NCI-H1092 (cell line): ENCODE results near the gene DNAAF1.
A peak's percentile ranks its signal among the peaks of the same experiment; 100 is the strongest.

Source experiments
- DNase-seq: peaks from one replicate; lab custom pipeline; 2025; lab: John Stamatoyannopoulos, UW

DNAAF1 gene

DNA sequence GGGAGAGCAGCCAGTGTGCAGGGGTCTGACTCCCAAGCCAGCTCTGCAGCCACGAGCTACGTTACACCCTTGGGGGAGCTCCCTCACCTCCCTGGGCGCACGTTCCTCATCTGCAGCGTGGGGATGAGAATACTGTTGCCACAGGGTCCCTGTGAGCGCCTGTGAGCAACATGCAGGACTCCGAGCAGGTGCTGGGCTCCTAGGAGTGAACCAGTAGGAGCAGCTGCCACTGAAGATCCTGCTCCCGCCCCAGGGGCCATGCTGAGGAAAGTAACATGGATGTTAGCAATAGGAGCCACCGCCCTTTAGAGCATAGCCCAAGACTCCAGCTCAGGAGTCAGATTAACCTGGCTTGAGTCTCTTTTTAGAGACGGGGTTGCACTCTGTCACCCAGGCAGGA, 15.9 kb downstream of the DNAAF1 start:
- DNase-seq = no peak

DNA sequence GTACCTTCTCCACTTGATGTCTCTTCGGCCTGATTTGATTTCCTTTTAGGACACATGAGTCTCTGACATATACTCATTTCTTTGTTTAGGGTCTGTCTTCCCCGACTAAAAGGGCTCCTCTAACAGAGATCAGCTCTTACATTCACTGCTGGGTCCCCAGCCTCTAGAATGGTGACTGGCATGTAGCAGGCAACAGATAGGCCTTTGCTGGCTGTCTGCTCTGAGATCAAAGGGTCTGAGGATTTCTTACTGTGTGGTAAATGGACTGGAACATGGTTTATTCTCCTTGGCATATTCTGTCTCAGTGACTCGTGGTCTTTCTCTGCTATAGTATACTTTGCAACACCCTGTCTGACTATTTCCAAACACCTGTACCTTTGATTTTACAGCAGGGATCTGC, 16.7 kb downstream of the DNAAF1 start:
- DNase-seq = no peak

DNA sequence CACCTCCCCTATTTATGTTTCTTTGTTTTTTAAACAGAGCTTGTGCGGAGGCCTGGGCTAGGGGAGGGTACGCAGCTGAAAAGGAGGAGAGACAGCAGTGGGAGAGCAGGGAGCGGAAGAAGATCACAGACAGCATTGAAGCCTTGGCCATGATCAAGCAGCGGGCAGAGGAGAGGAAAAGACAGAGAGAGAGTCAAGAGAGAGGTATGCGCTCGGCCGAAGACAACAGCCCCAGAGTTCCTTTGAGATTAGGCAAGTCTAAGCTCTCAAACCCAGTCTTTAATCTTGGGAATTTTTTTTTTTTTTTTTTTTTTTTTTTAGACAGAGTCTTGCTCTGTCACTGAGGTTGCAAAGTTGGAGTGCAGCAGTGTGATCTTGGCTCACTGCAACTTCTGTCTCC, 20.6 kb downstream of the DNAAF1 start:
- no peak for DNase-seq

DNA sequence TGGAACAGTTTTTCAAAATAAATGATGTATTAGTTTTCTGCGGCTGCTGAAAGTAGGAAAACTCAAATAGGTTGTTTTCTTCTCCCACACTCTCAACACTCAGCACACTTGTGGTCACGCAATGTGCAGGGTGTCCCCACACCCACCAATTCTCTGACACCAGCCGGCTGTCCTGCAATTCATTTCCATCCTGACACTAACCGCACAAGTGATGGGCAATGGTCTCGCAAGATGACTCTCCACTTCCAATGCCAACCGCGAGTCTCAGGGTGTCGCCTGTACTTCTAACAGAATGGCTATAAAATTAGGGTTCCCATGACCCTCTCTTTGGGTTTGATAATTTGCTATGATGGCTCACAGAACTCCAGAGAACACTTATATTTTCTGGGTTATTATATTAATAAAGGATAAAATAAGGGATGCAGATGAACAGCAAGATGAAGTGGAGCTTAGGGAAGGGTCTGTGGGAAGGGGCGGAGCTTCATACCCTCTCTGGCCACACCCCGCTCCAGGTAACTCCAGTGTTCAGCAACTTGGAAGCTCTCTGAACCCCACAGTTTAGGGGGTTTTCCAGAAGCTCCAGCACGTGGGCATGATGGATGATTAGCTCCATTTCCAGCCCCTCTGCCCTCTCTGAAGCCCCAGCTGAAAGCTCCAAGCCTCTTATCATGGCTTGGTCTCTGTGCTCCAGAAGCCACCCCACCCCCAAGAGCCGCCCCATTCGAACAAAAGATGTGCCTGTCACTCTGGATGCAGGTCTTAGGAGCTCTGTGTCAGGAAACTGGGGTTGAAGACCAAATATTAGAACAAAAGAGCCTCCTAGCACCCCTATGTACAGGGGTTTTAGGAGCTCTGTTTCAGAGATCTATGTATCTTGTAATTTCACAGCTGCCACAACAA, 21.9 kb downstream of the DNAAF1 start:
- DNase-seq = no peak

DNA sequence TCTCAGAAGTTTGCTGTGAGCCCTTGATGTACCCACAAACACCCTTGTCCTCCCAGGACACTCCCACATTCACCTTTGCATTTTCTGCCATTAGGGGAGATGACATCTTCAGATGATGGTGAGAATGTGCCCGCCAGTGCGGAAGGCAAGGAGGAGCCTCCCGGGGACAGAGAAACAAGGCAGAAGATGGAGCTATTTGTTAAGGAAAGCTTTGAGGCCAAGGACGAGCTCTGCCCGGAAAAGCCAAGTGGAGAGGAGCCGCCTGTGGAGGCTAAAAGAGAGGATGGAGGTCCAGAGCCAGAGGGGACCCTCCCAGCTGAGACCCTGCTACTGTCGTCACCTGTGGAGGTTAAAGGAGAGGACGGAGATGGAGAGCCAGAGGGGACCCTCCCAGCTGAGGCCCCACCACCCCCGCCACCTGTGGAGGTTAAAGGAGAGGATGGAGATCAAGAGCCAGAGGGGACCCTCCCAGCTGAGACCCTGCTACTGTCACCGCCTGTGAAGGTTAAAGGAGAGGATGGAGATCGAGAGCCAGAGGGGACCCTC, 24.7 kb downstream of the DNAAF1 start:
- no peak for DNase-seq

DNA sequence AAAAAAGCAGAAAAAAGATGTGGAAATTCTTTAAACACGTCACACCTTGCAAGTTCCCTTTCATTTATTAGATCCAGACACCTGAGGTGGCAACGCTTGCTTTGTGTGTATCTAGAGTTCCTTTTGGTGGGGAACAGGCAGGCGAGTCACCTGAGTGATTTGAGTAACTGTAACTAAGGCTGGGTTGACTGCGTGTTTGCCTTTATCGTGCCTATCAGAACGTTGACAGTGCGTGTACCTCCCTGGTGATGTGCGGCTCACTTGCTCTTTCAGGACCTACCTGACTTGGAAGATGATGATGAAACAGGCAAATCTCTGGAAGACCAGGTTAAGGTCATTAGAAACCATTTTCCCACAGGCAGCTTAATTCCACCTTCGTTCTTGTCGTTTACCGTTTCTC, 29.3 kb downstream of the DNAAF1 start:
- no peak for DNase-seq

DNA sequence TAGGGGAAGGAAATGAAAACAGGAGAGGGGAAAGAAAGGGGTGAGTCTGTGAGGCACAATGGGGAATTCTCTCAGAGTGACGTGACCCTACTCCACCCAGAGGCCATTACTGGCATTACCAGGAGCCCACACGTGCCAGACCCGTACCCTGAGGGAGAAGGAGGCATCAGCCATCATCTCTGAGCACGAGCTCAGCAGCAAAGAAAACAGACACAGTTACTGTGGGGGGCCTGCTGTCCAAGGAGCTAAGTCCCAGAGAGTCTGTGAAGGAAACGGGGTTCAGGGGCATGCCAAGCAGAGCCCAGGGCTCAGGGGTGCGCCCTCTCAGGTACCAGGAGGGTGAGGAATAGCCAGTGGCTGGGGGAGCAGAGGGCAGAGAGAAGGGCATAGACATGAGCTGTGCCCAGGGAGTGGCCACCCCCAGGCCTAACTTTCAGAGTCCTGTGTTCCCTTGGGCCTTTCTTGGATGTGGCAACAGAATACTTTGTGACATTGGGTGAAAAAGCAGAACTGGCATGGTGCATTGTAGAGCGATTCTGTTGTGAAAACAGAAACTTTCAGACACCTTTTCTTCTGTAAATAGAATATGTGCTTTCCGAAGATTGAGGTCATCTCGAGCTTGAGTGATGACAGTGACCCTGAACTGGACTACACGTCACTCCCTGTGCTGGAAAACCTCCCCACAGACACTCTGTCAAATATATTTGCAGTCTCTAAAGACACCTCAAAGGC, 30.4 kb downstream of the DNAAF1 start:
- DNase-seq = peak; percentile 27

DNA sequence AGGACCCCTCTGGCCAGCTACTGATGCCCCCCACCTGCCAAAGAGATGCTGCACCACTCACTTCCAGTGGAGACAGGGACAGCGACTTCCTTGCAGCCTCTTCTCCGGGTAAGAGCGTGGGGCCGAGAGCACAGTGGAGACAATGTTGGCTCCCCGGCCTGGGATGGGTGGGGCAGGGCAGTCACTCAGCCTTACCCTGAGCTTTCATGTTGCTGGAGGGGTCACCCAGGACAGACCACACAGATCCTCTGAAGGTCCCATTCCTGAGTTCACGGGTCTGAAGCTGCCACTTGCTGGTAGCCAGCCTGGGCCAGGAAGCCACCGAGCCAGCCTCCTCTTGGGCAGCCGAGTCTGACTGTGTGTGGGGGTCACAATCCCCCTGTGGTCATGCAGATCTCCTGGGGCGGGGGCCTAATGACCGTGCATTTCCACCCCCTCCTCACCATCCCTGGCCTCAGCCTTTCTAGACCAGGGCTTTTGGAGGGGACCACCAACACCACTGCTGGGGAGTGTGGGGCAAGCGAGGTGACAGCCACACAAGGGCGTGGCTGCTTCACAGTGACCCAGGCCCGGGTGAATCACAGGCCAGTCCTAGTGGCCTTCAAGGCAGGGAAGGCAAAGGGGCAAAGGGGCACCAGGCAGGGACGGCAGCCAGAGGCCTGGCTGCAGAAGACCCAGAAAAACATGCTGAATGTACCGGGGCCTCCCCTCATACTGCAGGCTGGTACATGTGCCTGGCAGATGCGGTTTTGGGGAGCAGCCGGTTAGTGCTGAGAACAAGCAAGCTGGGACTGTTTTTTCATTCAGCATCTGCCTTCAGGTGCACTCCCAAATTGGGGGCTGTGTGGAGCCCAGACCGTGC, 31.3 kb downstream of the DNAAF1 start:
- no peak for DNase-seq

DNA sequence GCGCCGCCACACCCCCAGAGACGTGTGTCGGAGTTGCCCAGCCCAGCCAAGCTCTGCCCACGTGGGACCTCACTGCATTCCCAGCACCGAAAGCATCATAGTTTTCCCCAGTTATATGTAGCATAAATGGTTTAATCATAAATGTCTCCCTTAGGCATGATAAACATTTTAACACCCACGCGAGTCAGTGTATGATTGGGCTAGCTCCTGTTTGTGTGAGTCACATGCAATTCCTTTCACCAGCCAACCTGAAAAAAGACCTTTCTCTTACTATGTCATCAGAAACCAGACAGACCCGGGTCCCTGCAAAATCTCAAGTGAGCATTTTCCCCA, 32.6 kb downstream of the DNAAF1 start:
- DNase-seq = no peak

DNA sequence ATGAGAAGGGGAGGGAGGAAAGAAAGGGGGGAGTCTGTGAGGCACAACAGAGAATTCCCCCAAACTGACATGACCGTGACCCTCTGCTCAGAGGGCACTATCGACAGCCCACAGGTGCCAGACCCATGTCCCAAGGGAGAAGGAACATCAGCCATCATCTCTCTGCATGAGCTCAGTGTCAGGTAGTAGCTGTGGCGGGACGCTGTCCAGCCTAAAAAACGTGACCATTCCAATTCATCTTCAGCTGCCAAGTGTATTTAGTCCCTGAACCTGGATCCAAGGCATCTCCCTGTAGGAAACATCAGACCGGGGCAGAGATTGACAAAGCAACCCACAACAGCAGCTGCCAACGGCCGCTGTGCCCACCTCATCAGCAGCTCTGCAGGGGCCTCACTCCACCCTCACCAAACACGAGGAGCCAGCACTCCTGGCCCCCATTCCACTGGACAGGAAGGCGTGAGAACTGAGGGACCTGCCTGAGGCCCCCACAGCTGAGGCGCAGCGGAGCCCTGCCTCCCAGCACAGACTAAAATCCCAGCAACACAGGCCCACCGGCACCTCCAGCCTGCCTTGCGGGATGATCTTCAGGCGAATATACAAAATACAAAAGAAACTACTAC, 33.1 kb downstream of the DNAAF1 start:
- no peak for DNase-seq

DNA sequence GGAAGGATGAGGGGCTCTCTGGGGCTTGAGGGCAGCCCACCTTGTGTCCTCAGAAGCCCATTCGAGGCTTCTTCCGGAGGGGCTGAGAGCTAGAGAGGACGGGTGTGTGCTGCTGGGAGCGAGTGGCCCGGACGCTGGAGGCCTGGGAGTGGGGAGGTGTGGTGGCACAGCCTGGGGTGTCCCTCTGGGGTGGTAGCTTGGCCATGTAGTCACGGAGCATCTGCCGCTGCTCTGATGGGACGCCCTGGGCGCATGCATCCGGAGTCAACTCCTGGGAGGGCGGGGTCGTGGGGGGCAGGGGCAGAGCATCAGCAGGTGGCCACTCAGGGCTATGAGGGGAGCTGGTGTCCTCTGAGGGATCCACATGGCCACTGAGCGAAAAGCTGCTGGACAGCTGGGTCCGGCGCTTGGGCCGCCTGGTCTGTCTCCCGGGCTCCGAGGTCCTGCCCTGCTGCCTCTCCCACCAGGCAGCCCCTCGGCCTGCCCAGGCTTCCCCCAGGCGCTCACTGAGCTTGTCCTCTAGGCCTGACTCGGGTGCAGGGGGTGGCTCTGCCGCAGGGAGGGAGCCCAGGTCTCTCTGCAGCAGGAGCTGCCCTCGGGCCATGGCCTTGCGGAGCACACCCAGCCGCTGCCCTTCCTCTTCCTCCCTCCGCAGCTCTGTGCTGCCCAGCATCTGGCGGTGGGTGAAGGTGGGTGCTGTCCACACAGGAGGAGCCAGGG, 33.9 kb downstream of the DNAAF1 start:
- no peak for DNase-seq

DNA sequence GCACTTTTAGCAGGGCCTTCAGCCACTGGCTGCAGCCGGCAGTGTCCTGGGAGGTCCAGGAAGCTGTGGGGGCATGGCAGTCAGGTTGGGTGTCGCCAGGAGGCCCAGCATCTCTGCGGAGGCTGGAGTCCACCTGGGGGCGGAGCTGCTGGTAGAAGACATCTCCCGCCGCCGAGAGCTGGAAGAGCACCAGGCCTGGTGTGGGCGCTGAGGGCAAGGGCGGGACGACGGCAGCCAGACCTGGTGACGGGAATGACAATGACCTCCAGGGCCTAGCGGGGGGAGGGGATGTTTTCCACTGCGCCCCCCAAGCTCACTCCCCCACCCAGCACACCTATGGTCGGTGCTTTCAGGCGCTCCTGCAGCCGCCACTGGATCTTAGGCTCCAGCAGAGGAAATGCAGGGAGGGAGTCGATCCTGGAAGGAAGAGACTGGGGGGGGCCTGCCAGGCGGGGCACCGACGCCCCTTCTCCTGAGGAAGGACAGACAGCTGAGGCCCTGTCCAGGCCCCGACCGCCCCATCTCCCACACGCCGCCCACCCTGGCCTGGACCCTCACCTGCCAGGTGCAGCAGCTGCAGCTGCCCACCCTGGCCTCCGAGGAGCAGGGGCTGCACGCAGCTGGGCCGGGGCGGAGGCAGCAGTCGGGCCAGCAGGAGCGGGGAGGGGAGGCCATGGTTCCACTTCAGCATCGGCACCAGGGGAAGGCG, 34.7 kb downstream of the DNAAF1 start:
- DNase-seq = no peak

DNA sequence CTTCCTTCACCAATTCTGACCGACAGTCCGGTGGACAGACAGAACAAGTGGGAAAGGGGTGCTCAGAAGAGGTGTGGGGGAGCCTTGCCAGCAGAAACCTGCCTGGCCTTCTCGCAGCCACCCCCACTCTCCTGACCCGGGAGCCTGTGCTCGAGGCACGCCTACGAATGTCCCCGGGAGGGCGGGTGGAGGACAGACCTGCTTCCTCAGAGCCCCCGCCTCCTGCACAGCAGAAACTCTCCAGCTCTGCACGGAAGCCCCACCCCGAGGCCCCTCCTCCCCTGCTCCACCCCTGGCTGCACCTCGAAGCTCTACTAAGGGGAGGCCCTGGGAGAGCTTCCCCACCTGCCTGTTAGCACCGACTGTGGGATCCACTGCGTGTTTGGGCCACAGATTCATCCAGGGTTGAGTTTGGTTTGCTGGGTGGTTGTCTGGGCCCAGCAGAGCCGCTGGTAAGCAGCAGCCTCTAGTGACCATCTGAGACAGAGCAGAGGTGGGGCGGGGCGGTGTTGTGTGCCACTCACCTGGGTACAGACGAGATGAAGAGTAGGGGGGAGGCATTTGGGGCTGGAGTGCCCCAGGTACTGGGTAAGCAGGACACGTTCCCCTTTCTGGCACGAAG, 35.5 kb downstream of the DNAAF1 start:
- no peak for DNase-seq

DNA sequence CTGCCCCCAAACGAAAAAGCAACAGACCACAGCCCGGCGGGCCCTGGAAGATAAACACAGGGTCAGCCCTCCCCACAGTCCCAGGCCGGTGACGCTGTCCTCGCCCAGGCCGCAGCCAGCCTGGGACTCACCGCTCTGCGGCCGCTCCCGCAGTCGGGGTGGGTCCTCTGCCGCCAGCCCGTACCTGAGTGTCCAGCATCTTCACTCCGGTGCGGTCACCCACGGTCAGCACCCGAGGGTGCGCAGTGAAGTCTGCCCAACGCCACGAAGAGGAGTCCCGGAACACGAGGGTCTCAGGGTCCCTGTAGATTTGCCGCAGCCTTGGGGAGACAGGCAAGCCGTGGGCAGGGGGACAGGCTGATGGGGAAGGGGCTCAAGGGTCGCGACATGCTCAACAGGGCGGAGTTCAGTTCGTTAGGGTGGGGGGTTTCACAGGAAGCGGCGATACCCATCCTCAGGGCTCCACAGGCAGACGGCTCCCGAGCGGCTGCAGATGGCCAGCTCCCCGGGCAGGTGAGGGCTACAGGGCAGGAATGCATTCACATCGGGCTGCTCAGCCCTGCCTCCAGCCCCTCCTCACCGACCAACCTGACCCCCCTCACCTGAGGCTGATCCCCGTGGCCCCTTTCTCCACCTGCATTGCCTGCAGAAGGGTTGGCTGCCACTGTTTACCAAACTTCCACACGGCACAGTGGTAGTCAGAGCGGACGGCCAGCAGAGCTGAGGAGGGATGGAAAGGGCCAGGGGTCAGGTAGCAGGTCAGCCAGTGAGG, 36.2 kb downstream of the DNAAF1 start:
- no peak for DNase-seq

DNA sequence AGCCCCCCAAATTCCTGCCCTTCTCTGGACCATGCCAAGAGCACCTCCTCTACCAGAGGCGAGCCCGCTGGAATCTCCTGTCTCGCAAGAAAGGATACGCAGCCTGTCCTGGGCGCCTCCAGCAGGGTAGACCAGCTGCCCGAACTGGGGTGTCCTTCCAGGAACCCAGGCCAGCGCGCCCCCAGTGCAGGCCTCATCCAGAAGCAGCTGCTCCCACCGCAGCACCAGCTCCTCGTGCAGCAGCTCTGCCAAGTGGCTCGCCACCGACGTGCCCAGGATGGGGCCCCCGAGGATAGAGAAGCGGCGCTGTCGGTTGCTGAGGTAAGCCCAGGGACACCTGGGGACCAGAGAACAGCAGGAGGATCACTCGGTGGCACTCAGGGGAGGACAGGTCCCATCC, 37.0 kb downstream of the DNAAF1 start:
- no peak for DNase-seq

DNA sequence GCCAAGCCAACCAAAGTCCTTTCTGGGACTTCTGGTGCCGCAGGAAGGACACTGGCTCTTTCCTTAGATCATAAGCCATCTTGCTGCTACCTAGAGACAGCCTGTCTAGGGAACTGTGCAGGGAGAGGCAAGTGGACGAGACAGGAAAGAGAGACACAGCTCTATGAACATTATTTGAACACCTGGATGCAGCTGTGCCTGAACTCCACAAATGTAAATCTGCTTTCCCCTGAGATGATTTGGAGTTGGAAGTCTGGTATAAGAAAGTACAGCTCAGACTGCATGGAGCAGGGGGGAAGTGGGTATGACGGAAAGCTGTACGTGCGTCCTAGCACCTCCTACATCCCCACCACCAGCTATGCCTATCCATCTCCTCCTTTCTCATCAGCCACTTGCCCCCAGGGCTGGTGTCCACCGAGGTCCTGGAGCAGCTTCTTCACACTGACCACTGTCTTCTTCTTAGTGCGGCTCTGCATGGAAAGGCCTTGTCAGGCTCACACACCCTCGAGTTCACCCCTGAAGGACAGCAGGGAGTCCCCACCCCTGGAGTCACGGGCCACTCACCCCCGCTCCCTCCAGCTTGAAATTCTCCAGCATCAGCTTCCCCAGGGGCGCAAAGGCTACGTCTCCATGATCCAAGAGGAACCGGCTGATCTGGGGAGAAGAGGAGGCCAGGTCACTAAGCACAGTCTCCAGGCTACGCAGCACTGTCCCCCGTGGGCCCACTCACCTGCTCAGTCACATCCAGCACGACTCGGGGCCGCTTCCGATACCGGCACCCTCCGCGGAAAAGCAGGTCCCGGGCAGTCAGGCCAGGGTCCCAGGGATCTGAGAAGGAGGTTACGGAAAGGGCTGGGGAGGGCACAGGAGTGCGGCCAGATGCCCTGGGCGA, 37.8 kb downstream of the DNAAF1 start:
- DNase-seq = no peak

DNA sequence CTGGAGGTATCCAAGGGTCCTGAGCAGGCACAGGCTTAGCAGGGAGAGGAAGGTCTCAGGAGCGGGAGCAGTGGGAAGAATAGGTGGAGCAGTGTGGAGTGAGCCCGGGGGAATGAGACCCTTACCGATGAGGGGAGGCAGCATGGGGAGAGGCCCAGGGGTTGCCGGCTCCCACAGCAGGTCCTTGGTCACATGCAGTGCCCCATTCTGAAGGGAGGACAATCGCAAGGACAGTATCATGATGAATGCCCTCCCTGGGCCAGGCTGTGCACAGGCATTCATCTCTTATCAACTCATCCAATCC, 38.4 kb downstream of the DNAAF1 start:
- DNase-seq = no peak

DNA sequence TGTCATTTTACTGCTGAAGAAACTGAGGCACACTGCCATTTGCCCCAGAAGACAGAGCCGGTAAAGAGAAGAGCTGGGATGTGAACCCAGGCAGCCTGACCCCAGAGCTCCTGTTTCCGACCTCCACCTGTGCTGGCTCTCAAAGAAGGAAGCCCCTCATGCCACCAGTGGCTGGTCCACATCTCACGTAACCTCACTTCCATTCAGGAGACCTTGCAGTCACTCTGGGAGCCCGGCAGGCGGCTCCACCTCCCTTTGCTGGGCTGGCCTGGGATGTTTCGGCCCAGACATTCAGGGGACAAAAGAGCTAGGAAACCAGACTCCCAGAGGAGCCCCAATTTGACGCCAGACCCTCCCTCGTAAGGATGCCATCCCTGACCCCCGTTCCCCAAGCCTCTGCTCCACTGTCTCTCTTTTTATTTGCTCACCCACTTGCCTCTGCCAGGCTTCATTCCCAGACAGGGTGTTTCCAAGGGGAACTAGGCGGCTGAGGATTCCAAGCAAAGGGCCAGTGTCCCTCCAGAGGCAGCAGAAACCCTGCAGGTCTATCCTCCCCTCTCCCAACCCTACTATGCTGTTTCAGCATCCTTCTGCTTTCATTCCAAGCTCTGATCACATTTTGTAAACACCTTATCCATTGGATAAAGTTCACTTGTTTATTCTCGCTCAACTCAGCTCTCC, 38.9 kb downstream of the DNAAF1 start:
- no peak for DNase-seq
